Pancreas (tissue), 10 donors: ENCODE data around the gene TFB1M. TPM values are rescaled to one million over a fixed set of nuclear protein-coding genes. Genes with fewer than 3 reads are reported as not detected.

Source experiments
- ATAC-seq, 4 donors: fragments of 200-7000 bp; cut with Tn5 transposase; one replicate each; pipeline versions ENCODE4 v1.8.0 to v1.9.1; 2020; ENCODE audit warnings: mild to moderate bottlenecking in 4 of 4, moderate library complexity in 4 of 4
- DNase-seq, 6 donors: peaks; one replicate each; pipeline ENCODE4 v3.0.0-alpha.2; 2020
- FAIRE-seq: peaks from 2 replicates; lab custom pipeline; 2012; peaks lifted over from hg19 to GRCh38; lab: Jason Lieb, UNC
- H3K27ac ChIP-seq, 4 donors: fragments of 200-600 bp; sonication (generic); 1 replicate in 3 of 4; 2 replicates in 1 of 4; pipeline versions ENCODE4 v1.5.0 to v1.8.0; 2020
- H3K27me3 ChIP-seq, 4 donors: fragments of 200-600 bp; one replicate each; pipeline ENCODE4 v1.8.0; 2021
- H3K36me3 ChIP-seq, 3 donors: fragments of 200-600 bp; sonication (generic) in 1 of 3; one replicate each; pipeline versions ENCODE4 v1.5.0 to v1.8.0; 2020 to 2021
- H3K4me1 ChIP-seq, 3 donors: fragments of 200-600 bp; one replicate each; pipeline ENCODE4 v1.8.0; 2021
- H3K4me3 ChIP-seq, 4 donors: fragments of 200-600 bp; sonication (generic) in 2 of 4; one replicate each; pipeline versions ENCODE4 v1.5.0 to v1.8.0; 2020 to 2021
- H3K9me3 ChIP-seq, 4 donors: fragments of 200-600 bp; one replicate each; pipeline ENCODE4 v1.8.0; 2021
- WGBS, 2 donors: extraction: QIAGEN DNeasy Blood & Tissue Kit; methylation state at CpG; one replicate each; pipeline ENCODE4 v1.1.7; 2013; 5-methylcytosine and 5-hydroxymethylcytosine counted together
- intact Hi-C, 3 donors: fragments of 100-400 bp; cut with DNase I; formaldehyde crosslinking; loops; one replicate each; pipeline versions ENCODE4 v1.11.1 to v1.14.2; 2022
- polyA plus RNA-seq, 2 donors: library from polyadenylated mRNA; stranded (reverse); fragments of 200-250 nt; gene quantifications; one replicate each; pipeline ENCODE4 v1.2.3, GENCODE V29; 2013
- total RNA-seq, 6 donors: library from RNA; stranded (reverse); fragmentation: NEBNext Ultra II Directional in 4 of 6; extraction: Animal tissue kit (Norgen Biotek cat#: 25700) in 4 of 6; gene quantifications; one replicate each; pipeline versions ENCODE4 v1.2.1 to v1.2.4, GENCODE V29; 2021 to 2023
- TF ChIP-seq, protein P1 (sequence below), 4 donors: fragments of 200-600 bp; sonication (generic) in 3 of 4; IDR thresholded peaks; one replicate each; pipeline versions ENCODE4 v1.5.0 to v1.8.0; 2021; ENCODE audit warnings: antibody characterized with exemption in 4 of 4
- donor health status: healthy with polysubstance abuse.
- donor health status: DM: no; HTN: no; CAD: no; lungs with moderate emphysema.
- donor health status: DM: no; HTN: no; CAD: no.
- donor health status: control.
- donor health status: control.
- donor health status: Bipolar disorder and iron deficiency.
- donor health status: DM: yes; HTN: yes; CAD: no.
- donor health status: DM: no; HTN: no; CAD: no.
- donor health status: DM: no; HTN: no; CAD: no.
- donor health status: DM: yes; HTN: yes; CAD: no.

The TFB1M gene
- total and polyA plus RNA-seq, 8 donors, result 7.6 to 16.3 (median 9.2) TPM

DNA sequence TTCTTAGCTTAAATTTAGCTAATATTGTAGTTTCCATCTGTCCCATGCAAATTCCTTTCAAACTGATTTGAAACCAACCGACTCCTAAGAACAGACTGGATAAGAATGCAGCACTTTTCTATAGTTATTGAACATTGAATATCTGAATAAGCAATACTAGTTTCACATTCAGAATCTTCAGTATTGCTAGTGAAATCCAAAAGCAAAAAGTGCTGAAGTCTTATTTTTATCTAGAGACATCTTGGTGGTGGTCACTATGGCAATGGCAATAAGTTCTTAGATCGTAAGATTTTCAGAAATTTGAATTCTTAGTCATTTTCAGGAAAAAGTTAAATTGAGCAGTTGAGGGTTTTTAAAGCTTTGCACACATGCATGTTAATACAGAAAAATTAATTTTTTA, 2.7 kb downstream of the TFB1M start:
- Histone ChIP-seq H3K27me3 (no peaks in the 10 kb centered on the region), H3K27ac (no peak overlapping the region), H3K9me3 (no peaks in the 10 kb centered on the region), H3K4me1 (peaks cover 0 to 20% (median 3%) of the 10 kb centered on the region in 3 donors), H3K4me3 (no peak overlapping the region), H3K36me3 (no peaks in the 10 kb centered on the region)
- WGBS, 2 donors, result 79 to 83% methylated on average over 2 of the region's 2 CpGs
- TF ChIP-seq, protein P1, sequence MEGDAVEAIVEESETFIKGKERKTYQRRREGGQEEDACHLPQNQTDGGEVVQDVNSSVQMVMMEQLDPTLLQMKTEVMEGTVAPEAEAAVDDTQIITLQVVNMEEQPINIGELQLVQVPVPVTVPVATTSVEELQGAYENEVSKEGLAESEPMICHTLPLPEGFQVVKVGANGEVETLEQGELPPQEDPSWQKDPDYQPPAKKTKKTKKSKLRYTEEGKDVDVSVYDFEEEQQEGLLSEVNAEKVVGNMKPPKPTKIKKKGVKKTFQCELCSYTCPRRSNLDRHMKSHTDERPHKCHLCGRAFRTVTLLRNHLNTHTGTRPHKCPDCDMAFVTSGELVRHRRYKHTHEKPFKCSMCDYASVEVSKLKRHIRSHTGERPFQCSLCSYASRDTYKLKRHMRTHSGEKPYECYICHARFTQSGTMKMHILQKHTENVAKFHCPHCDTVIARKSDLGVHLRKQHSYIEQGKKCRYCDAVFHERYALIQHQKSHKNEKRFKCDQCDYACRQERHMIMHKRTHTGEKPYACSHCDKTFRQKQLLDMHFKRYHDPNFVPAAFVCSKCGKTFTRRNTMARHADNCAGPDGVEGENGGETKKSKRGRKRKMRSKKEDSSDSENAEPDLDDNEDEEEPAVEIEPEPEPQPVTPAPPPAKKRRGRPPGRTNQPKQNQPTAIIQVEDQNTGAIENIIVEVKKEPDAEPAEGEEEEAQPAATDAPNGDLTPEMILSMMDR (IDR thresholded peaks at IDR 0.05), result no peak
- DNase-seq (no peak), ATAC-seq (no peak), FAIRE-seq (no peak)
- intact Hi-C loops, result no loop called here

DNA sequence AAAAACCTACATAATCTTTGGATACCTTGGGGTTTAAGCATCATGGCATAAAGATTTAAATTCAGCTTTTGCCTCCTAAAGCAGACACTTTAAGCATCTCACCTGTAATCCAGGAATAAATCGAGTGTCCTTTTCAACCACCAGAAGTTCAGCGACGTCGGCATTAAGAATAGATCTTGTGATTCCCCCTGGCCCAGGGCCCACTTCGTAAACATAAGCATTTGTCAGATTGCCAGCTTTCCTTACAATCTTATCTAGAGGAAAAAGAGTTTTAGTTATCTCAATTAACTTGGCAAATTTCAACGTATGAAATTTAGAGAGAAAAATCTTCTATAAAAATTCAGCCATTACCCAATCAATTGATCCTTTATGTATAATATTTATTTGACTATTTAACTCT, 3.2 kb downstream of the TFB1M start:
- Histone ChIP-seq H3K9me3 (no peaks in the 10 kb centered on the region), H3K4me3 (no peak overlapping the region), H3K36me3 (peaks cover 0 to 4% (median 0%) of the 10 kb centered on the region in 3 donors), H3K4me1 (peaks cover 0 to 20% (median 3%) of the 10 kb centered on the region in 3 donors), H3K27ac (no peak overlapping the region), H3K27me3 (no peaks in the 10 kb centered on the region)
- intact Hi-C loops, result no loop called here
- TF ChIP-seq, protein P1 (IDR thresholded peaks at IDR 0.05), result no peak
- no peak for DNase-seq
- WGBS, 2 donors, result 11 to 14% methylated on average over 6 of the region's 6 CpGs
- ATAC-seq, result no peak
- no peak for FAIRE-seq

DNA sequence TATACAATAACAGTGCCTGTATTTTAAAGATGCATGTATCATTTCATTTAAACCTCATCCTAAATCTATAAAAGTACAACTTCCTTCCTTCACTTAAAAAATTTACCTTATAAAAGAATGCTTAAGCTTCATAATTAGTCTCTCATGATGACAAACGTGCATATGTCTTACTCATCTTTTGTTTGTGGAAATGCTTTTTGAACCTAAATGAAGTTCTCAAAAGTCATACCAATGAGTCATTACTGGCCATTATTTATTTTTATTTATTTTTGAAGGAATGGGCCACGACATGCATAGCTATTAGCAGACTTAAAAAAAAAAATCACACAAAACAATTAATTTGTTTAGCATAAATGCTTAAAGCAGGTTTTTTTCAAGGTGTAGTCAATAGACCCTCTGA, 3.7 kb downstream of the TFB1M start:
- no peaks in the 10 kb centered on the region for H3K9me3 ChIP-seq
- no peaks in the 10 kb centered on the region for H3K27me3 ChIP-seq
- no peak for FAIRE-seq
- no peak overlapping the region for H3K27ac ChIP-seq
- peaks cover 0 to 7% (median 0%) of the 10 kb centered on the region in 3 donors for H3K36me3 ChIP-seq
- no peak overlapping the region for H3K4me3 ChIP-seq
- intact Hi-C loops, result no loop called here
- no peak for DNase-seq
- WGBS, 2 donors, result 63 to 85% methylated on average over 2 of the region's 2 CpGs
- peaks cover 0 to 17% (median 3%) of the 10 kb centered on the region in 3 donors for H3K4me1 ChIP-seq
- TF ChIP-seq, protein P1 (IDR thresholded peaks at IDR 0.05), result no peak
- no peak for ATAC-seq

DNA sequence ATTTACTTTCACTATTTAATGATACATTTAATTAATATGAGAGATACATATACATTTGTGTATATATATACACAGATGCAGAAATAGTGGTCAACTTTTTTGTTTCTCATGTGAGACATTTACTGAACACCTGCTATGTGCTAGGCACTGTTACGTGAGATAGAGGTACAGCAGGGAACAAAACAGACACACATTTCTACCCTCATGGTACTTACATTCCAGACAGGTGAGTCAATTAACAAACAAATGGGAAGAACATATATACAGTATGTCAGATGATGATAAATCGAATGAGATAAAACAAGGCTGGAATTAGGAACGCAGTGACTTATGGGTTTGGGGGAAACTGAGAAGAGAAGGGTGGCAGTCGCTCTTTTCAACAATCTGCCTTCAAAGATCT, 5.1 kb downstream of the TFB1M start:
- TF ChIP-seq, protein P1 (IDR thresholded peaks at IDR 0.05), result no peak
- WGBS, 2 donors, result 81 to 98% methylated on average over 4 of the region's 4 CpGs
- Histone ChIP-seq H3K27me3 (no peaks in the 10 kb centered on the region), H3K4me3 (no peak overlapping the region), H3K9me3 (no peaks in the 10 kb centered on the region), H3K36me3 (peaks cover 0 to 7% (median 0%) of the 10 kb centered on the region in 3 donors), H3K4me1 (peaks cover 0 to 15% (median 0%) of the 10 kb centered on the region in 3 donors), H3K27ac (no peak overlapping the region)
- FAIRE-seq (no peak), DNase-seq (no peak), ATAC-seq (no peak)
- intact Hi-C loops, result no loop called here

DNA sequence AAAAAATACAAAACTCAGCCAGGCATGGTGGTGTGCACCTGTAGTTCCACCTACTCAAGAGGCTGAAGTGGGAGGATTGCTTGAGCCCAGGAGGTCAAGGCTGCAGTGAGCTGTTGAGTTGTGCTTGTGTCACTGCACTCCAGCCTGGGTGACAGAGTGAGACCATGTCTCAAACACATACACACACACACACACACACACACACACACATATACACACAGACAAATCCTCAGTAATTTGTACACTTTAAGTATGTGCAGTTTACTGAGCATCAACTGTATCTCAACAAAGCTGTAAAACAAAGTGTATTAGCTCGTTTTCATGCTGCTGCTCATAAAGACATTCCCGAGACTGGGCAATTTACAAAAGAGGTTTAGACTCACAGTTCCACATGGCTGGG, 7.3 kb downstream of the TFB1M start:
- Histone ChIP-seq H3K27me3 (no peaks in the 10 kb centered on the region), H3K27ac (no peak overlapping the region), H3K4me3 (no peak overlapping the region), H3K9me3 (no peaks in the 10 kb centered on the region), H3K36me3 (peaks cover 0 to 7% (median 0%) of the 10 kb centered on the region in 3 donors), H3K4me1 (peaks cover 0 to 5% (median 0%) of the 10 kb centered on the region in 3 donors)
- WGBS, 2 donors, result 81 to 90% methylated on average over 2 of the region's 2 CpGs
- no peak for FAIRE-seq
- no peak for ATAC-seq
- intact Hi-C loops, result no loop called here
- no peak for DNase-seq
- TF ChIP-seq, protein P1 (IDR thresholded peaks at IDR 0.05), result no peak
